H1 (cell line): ENCODE results near the gene UBE4A. TPM values are rescaled to one million over a fixed set of nuclear protein-coding genes. Genes with fewer than 3 reads are reported as not detected.

Source experiments
- CHD1 ChIP-seq: IDR thresholded peaks from 2 replicates; pipeline ENCODE4 v1.6.1; 2012; ENCODE audit warnings: low read depth, low read length, improper control_type of control experiment
- CREB1 ChIP-seq: IDR thresholded peaks from 2 replicates; pipeline ENCODE4 v1.6.1; 2012; ENCODE audit warnings: inconsistent platforms
- PHF8 ChIP-seq: fragments of 200-600 bp; sonication (generic); conservative IDR thresholded peaks from 2 replicates; pipeline ENCODE4 v1.7.1; 2012; ENCODE audit warnings: low read depth, mild to moderate bottlenecking, inconsistent platforms, low read length, moderate library complexity
- RAD21 ChIP-seq, 2 experiments: IDR thresholded peaks in 1 of 2; conservative IDR thresholded peaks in 1 of 2; 2 replicates each; pipeline ENCODE4 v1.6.1; 2011; ENCODE audit warnings: low read depth in 2 of 2, low read length in 2 of 2, improper control_type of control experiment in 1 of 2, inconsistent platforms in 1 of 2, mild to moderate bottlenecking in 1 of 2, moderate library complexity in 1 of 2
- RNF2 ChIP-seq: fragments of 200-900, 300-1000 bp; sonication (generic); IDR thresholded peaks from 2 replicates; pipeline ENCODE4 v1.7.1; 2016; ENCODE audit warnings: borderline replicate concordance, low read depth, mild to moderate bottlenecking, antibody characterized with exemption, low read length; ENCODE audit not compliant: poor library complexity, severe bottlenecking; ENCODE audit errors: missing control alignments
- polyA plus RNA-seq, 7 experiments: library from polyadenylated mRNA; depleted of rRNA in 3 of 7; stranded (reverse) in 5 of 7; unstranded in 2 of 7; fragments of >200 nt in 5 of 7; fragments of 200-250 nt in 2 of 7; gene quantifications; 1 replicate in 5 of 7; 2 replicates in 1 of 7; 4 replicates in 1 of 7; pipeline versions ENCODE4 v1.2.1 to v1.2.3, GENCODE V29; 2011 to 2013; ENCODE audit warnings: missing spikeins in 2 of 7, mixed read lengths in 2 of 7
- total RNA-seq: library from RNA; stranded (reverse); fragmentation: NEBNext Ultra II Directional; extraction: Animal tissue kit (Norgen Biotek cat#: 25700); gene quantifications from 2 replicates; pipeline ENCODE4 v1.2.1, GENCODE V29; 2021

The UBE4A gene
- total and polyA plus RNA-seq, 2 of the 8 experiments (the other 6 are each of a cell fraction or from before 2014, with no cell fraction given), result 11.3 to 34.5 TPM

DNA sequence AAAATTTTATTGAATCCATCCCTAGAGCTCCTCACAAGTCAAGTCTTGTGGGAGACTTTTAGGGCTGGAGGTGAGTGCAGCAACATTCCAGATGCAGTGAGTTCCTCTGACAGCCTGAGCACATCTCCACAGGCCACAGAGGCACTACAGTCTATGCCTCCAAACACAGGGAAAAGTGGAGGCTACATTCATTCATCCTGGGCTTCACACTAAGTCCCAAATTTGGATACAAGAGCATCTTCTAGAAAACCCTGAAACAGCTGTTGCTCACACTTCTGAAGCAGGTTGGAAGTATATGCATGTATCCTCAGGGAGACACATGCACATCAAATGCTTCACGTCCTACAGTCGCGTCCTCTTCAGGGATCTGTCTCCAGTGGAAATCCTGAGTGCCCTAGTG, 18.1 kb upstream of the UBE4A start (continued):
- TF ChIP-seq RNF2, result no peak
- TF ChIP-seq PHF8, result no peak
- TF ChIP-seq RAD21 (IDR thresholded peaks at IDR 0.05 in 1 of 2, conservative IDR thresholded peaks at IDR 0.05 in 1 of 2; ENCODE audit: low read depth in 2 of 2, low read length in 2 of 2), result no peak
- TF ChIP-seq CHD1, result no peak
- TF ChIP-seq CREB1, result no peak
